OCI-LY7 (cell line): Measurements from ENCODE around the gene TCFL5. TPM values are rescaled to one million over a fixed set of nuclear protein-coding genes. Genes with fewer than 3 reads are reported as not detected.

Experiments
- BruUV-seq: library from RNA; stranded (reverse); fragments of 400-500 nt; replicated peaks from 2 replicates; lab custom pipeline; 2021; lab: Mats Ljungman, UMichigan
- CTCF ChIA-PET: fragments of 300-600 bp; sonication (Branson Sonifier 250); formaldehyde crosslinking; loops from one replicate; lab custom pipeline; 2022; ENCODE audit warnings: antibody characterized with exemption; ENCODE audit not compliant: unreplicated experiment; lab: Charles Lee
- POLR2A ChIA-PET: fragments of 300-600 bp; sonication (Branson Sonifier 250); formaldehyde crosslinking; loops from one replicate; lab custom pipeline; 2022; ENCODE audit warnings: antibody characterized with exemption; lab: Charles Lee
- DNase-seq: peaks from one replicate; pipeline ENCODE4 v3.0.0-alpha.2; 2015; ENCODE audit warnings: low spot score
- H2AFZ ChIP-seq: fragments of 200-600 bp; sonication (generic), shearing (Covaris generic); 2 replicates; pipeline ENCODE4 v1.6.1; 2014; ENCODE audit warnings: mild to moderate bottlenecking, antibody characterized with exemption, low read length, moderate library complexity
- H3K27ac ChIP-seq: fragments of 200-600 bp; sonication (generic); 2 replicates; pipeline ENCODE4 v1.5.1; 2014; ENCODE audit warnings: mixed run types, low read depth, mild to moderate bottlenecking, moderate library complexity, low read length, inconsistent platforms; ENCODE audit not compliant: poor library complexity, severe bottlenecking
- H3K36me3 ChIP-seq: fragments of 200-600 bp; sonication (generic); 2 replicates; pipeline ENCODE4 v1.6.1; 2014; ENCODE audit warnings: mild to moderate bottlenecking, antibody characterized with exemption, low read length, moderate library complexity, mixed read lengths; ENCODE audit not compliant: insufficient read depth
- H3K4me1 ChIP-seq: fragments of 200-600 bp; sonication (generic); 2 replicates; pipeline ENCODE4 v1.5.1; 2014; ENCODE audit warnings: mild to moderate bottlenecking, low read length; ENCODE audit not compliant: insufficient read depth, poor library complexity, severe bottlenecking
- H3K4me2 ChIP-seq: fragments of 200-600 bp; sonication (generic); 2 replicates; pipeline ENCODE4 v1.6.1; 2014; ENCODE audit warnings: mild to moderate bottlenecking, low read length
- H3K4me3 ChIP-seq: fragments of 200-600 bp; sonication (generic); 2 replicates; pipeline ENCODE4 v1.5.1; 2014; ENCODE audit warnings: mild to moderate bottlenecking, low read depth, low read length; ENCODE audit not compliant: poor library complexity, severe bottlenecking
- H3K79me2 ChIP-seq: fragments of 200-600 bp; sonication (generic); 2 replicates; pipeline ENCODE4 v1.6.1; 2016; ENCODE audit warnings: low read depth, mild to moderate bottlenecking, low read length, moderate library complexity, mixed read lengths; ENCODE audit not compliant: insufficient read depth
- H3K9me2 ChIP-seq: fragments of 200-600 bp; sonication (generic); 2 replicates; pipeline ENCODE4 v1.6.1; 2016; ENCODE audit warnings: mild to moderate bottlenecking, low read length, mixed read lengths; ENCODE audit not compliant: insufficient read depth
- H3K9me3 ChIP-seq: fragments of 200-600 bp; sonication (generic); 2 replicates; pipeline ENCODE4 v1.6.1; 2014; ENCODE audit warnings: mild to moderate bottlenecking, mixed run types, low read length, mixed read lengths
- H4K20me1 ChIP-seq: fragments of 200-600 bp; sonication (generic); 2 replicates; pipeline ENCODE4 v1.6.1; 2014; ENCODE audit warnings: mild to moderate bottlenecking, antibody characterized with exemption, low read length, moderate library complexity, mixed read lengths; ENCODE audit not compliant: insufficient read depth
- EZH2phosphoT487 ChIP-seq: fragments of 200-600 bp; sonication (generic); IDR thresholded peaks from 2 replicates; pipeline ENCODE4 v1.6.1; 2018; ENCODE audit warnings: low read depth, borderline replicate concordance, mild to moderate bottlenecking, mixed run types, antibody characterized with exemption, low read length, moderate library complexity, mixed read lengths
- intact Hi-C: fragments of 100-400 bp; cut with micrococcal nuclease; formaldehyde crosslinking; loops from one replicate; pipeline ENCODE4 v1.10.0; 2022; ENCODE audit not compliant: unreplicated experiment
- total RNA-seq, 2 experiments: library from RNA; depleted of rRNA in 1 of 2; stranded (reverse); fragments of >200 nt in 1 of 2; shearing (Covaris generic) in 1 of 2; gene quantifications; 2 replicates each; pipeline ENCODE4 v1.2.3, GENCODE V29; 2014 to 2022
- TF ChIP-seq, protein P1 (sequence below): fragments of 200-600 bp; sonication (generic); conservative IDR thresholded peaks from 2 replicates; pipeline ENCODE4 v1.5.1; 2014; ENCODE audit warnings: mild to moderate bottlenecking, antibody characterized with exemption, low read length, moderate library complexity, mixed read lengths

Gene TCFL5
- total RNA-seq, 2 experiments from 2014 or later = 8.7 to 9.5 TPM

- H3K4me2 ChIP-seq = no peak overlapping the region
- H3K9me2 ChIP-seq = no peaks in the 10 kb centered on the region
- H3K79me2 ChIP-seq = no peaks in the 10 kb centered on the region
- no peak overlapping the region for H3K27ac ChIP-seq
- no peaks in the 10 kb centered on the region for H3K9me3 ChIP-seq
- no peak overlapping the region for H2AFZ ChIP-seq
- TF ChIP-seq, protein P1, sequence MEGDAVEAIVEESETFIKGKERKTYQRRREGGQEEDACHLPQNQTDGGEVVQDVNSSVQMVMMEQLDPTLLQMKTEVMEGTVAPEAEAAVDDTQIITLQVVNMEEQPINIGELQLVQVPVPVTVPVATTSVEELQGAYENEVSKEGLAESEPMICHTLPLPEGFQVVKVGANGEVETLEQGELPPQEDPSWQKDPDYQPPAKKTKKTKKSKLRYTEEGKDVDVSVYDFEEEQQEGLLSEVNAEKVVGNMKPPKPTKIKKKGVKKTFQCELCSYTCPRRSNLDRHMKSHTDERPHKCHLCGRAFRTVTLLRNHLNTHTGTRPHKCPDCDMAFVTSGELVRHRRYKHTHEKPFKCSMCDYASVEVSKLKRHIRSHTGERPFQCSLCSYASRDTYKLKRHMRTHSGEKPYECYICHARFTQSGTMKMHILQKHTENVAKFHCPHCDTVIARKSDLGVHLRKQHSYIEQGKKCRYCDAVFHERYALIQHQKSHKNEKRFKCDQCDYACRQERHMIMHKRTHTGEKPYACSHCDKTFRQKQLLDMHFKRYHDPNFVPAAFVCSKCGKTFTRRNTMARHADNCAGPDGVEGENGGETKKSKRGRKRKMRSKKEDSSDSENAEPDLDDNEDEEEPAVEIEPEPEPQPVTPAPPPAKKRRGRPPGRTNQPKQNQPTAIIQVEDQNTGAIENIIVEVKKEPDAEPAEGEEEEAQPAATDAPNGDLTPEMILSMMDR = no peak
- no peak for TF ChIP-seq EZH2phosphoT487
- H3K4me1 ChIP-seq = peaks cover 18% of the 10 kb centered on the region
- no TSS peak for BruUV-seq
- ChIA-PET CTCF (no interaction called here), POLR2A (no interaction called here)
- no peak for DNase-seq
- no peaks in the 10 kb centered on the region for H4K20me1 ChIP-seq
- H3K36me3 ChIP-seq = no peaks in the 10 kb centered on the region
- H3K4me3 ChIP-seq = no peak overlapping the region
- intact Hi-C loops = no loop called here
Measured at GRCh38 chr20:62830251-62830650, 31.4 kb downstream of the TCFL5 start.

GRCh38 chr20:62829231-62830230 lies 32.1 kb downstream of the TCFL5 start:
- no peak overlapping the region for H3K4me3 ChIP-seq
- H3K36me3 ChIP-seq = no peaks in the 10 kb centered on the region
- no peaks in the 10 kb centered on the region for H3K79me2 ChIP-seq
- no peak overlapping the region for H3K27ac ChIP-seq
- no peak for DNase-seq
- no peaks in the 10 kb centered on the region for H3K9me2 ChIP-seq
- ChIA-PET CTCF (no interaction called here), POLR2A (no interaction called here)
- H2AFZ ChIP-seq = no peak overlapping the region
- no peaks in the 10 kb centered on the region for H4K20me1 ChIP-seq
- no peak overlapping the region for H3K4me2 ChIP-seq
- no peaks in the 10 kb centered on the region for H3K9me3 ChIP-seq
- peaks cover 22% of the 10 kb centered on the region for H3K4me1 ChIP-seq
- intact Hi-C loops = no loop called here
- no TSS peak for BruUV-seq
- TF ChIP-seq EZH2phosphoT487 = no peak
- TF ChIP-seq, protein P1 = no peak
